Prostate gland (tissue), 2 donors: ENCODE results near the gene ZNF761.
"Not testable (repeated sequence)": the region's sequence is repeated elsewhere in the genome, so short reads cannot be mapped to it uniquely, and the experiment has no call there.

Experiments
- CTCF ChIP-seq, 4 experiments: fragments of 200-600 bp in 2 of 4; fragments of 450-650 bp in 2 of 4; sonication (generic) in 2 of 4; IDR thresholded peaks; 1 replicate in 3 of 4; 2 replicates in 1 of 4; pipeline ENCODE4 v1.5.1; 2016 to 2019; ENCODE audit warnings: antibody characterized with exemption in 4 of 4, mild to moderate bottlenecking in 2 of 4, moderate library complexity in 2 of 4
- POLR2AphosphoS5 ChIP-seq: sonication (generic); formaldehyde crosslinking; IDR thresholded peaks from one replicate; pipeline ENCODE4 v1.6.1; 2017; ENCODE audit warnings: antibody characterized with exemption

GRCh38 chr19:53397918-53398317, 33.9 kb upstream of the ZNF761 start:
- not testable (repeated sequence) for TF ChIP-seq CTCF (IDR thresholded peaks at IDR 0.05); POLR2AphosphoS5
